ENCODE results near the gene TDRD6. TPM values are rescaled to one million over a fixed set of nuclear protein-coding genes. Genes with fewer than 3 reads are reported as not detected.

Gene TDRD6
- total and polyA plus RNA-seq, 2 experiments from 2014 or later: 0.14 to 0.24 TPM

DNA sequence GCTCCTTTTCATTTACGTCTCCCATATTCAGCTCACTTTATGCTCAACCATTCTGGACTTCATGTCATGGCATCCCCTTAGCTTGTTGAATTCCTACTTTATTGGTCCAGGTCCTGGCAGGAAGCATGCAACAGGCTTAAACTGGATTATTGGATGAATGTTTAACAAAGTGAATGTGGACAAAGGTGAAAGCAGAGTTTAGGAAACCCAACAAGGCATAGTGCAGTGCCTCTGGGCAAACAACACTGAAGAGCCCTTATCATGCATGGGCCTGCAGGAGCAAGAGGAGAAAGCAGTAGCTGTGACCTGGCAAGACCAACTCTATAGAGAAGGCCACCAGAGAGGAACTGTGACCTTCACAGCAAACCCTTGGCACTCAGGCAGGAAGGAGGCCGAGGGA lies 53.8 kb downstream of the TDRD6 start (continued):
- TF ChIP-seq, protein P1, sequence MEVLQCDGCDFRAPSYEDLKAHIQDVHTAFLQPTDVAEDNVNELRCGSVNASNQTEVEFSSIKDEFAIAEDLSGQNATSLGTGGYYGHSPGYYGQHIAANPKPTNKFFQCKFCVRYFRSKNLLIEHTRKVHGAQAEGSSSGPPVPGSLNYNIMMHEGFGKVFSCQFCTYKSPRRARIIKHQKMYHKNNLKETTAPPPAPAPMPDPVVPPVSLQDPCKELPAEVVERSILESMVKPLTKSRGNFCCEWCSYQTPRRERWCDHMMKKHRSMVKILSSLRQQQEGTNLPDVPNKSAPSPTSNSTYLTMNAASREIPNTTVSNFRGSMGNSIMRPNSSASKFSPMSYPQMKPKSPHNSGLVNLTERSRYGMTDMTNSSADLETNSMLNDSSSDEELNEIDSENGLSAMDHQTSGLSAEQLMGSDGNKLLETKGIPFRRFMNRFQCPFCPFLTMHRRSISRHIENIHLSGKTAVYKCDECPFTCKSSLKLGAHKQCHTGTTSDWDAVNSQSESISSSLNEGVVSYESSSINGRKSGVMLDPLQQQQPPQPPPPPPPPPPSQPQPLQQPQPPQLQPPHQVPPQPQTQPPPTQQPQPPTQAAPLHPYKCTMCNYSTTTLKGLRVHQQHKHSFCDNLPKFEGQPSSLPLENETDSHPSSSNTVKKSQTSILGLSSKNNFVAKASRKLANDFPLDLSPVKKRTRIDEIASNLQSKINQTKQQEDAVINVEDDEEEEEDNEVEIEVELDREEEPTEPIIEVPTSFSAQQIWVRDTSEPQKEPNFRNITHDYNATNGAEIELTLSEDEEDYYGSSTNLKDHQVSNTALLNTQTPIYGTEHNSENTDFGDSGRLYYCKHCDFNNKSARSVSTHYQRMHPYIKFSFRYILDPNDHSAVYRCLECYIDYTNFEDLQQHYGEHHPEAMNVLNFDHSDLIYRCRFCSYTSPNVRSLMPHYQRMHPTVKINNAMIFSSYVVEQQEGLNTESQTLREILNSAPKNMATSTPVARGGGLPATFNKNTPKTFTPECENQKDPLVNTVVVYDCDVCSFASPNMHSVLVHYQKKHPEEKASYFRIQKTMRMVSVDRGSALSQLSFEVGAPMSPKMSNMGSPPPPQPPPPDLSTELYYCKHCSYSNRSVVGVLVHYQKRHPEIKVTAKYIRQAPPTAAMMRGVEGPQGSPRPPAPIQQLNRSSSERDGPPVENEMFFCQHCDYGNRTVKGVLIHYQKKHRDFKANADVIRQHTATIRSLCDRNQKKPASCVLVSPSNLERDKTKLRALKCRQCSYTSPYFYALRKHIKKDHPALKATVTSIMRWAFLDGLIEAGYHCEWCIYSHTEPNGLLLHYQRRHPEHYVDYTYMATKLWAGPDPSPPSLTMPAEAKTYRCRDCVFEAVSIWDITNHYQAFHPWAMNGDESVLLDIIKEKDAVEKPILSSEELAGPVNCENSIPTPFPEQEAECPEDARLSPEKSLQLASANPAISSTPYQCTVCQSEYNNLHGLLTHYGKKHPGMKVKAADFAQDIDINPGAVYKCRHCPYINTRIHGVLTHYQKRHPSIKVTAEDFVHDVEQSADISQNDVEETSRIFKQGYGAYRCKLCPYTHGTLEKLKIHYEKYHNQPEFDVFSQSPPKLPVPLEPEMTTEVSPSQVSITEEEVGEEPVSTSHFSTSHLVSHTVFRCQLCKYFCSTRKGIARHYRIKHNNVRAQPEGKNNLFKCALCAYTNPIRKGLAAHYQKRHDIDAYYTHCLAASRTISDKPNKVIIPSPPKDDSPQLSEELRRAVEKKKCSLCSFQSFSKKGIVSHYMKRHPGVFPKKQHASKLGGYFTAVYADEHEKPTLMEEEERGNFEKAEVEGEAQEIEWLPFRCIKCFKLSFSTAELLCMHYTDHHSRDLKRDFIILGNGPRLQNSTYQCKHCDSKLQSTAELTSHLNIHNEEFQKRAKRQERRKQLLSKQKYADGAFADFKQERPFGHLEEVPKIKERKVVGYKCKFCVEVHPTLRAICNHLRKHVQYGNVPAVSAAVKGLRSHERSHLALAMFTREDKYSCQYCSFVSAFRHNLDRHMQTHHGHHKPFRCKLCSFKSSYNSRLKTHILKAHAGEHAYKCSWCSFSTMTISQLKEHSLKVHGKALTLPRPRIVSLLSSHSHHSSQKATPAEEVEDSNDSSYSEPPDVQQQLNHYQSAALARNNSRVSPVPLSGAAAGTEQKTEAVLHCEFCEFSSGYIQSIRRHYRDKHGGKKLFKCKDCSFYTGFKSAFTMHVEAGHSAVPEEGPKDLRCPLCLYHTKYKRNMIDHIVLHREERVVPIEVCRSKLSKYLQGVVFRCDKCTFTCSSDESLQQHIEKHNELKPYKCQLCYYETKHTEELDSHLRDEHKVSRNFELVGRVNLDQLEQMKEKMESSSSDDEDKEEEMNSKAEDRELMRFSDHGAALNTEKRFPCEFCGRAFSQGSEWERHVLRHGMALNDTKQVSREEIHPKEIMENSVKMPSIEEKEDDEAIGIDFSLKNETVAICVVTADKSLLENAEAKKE (CRISPR knock-in tag; IDR thresholded peaks at IDR 0.05): no peak
- TF ChIP-seq EZH2 (IDR thresholded peaks at IDR 0.05; ENCODE audit: low read depth, unreplicated experiment): no peak
- no peak for TF ChIP-seq CREB1 (CRISPR knock-in tag; IDR thresholded peaks at IDR 0.05; ENCODE audit: low read depth)
- no peak for TF ChIP-seq NANOG (IDR thresholded peaks at IDR 0.05; ENCODE audit: borderline replicate concordance)
- TF ChIP-seq STAT1 (IDR thresholded peaks at IDR 0.05; ENCODE audit: unreplicated experiment): no peak
- no peak for TF ChIP-seq JUNB (IDR thresholded peaks at IDR 0.05; ENCODE audit: unreplicated experiment)
- no peak for TF ChIP-seq POLR2AphosphoS5 (IDR thresholded peaks at IDR 0.05; ENCODE audit: low read depth)
- TF ChIP-seq, protein P2, sequence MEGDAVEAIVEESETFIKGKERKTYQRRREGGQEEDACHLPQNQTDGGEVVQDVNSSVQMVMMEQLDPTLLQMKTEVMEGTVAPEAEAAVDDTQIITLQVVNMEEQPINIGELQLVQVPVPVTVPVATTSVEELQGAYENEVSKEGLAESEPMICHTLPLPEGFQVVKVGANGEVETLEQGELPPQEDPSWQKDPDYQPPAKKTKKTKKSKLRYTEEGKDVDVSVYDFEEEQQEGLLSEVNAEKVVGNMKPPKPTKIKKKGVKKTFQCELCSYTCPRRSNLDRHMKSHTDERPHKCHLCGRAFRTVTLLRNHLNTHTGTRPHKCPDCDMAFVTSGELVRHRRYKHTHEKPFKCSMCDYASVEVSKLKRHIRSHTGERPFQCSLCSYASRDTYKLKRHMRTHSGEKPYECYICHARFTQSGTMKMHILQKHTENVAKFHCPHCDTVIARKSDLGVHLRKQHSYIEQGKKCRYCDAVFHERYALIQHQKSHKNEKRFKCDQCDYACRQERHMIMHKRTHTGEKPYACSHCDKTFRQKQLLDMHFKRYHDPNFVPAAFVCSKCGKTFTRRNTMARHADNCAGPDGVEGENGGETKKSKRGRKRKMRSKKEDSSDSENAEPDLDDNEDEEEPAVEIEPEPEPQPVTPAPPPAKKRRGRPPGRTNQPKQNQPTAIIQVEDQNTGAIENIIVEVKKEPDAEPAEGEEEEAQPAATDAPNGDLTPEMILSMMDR (conservative IDR thresholded peaks at IDR 0.05; ENCODE audit: low read depth in 2 of 2): no peak
- TF ChIP-seq ZNF331 (CRISPR knock-in tag; IDR thresholded peaks at IDR 0.05; ENCODE audit: low read depth): no peak

DNA sequence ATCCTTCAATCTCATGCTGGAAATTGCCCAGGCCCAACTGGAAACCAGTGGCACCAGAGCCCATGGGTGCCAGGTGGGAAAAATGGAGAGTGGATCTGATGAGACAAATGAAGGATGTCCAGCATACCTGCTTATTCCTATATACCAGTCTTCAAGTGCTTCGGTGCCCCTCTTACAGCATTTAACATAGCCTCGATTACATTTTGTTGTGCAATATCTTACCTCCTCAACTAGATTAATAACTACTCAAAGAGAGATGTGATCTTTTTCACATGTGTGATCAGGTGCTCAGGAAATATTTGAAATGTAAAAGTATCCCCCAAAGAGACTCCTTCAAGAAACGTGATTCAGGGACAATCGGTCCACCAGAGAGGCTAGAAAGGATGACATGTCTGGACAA lies 54.2 kb downstream of the TDRD6 start:
- Mint-ChIP-seq H3K4me1 (peaks cover 9% of the 10 kb centered on the region; the same call in 2 of the 3 replicates), H3K4me3 (no peak overlapping the region), H3K9me3 (no peaks in the 10 kb centered on the region), H3K27me3 (ENCODE audit: insufficient read depth, low read depth, poor library complexity) (peaks cover 5% of the 10 kb centered on the region), H3K36me3 (ENCODE audit: low read depth) (no peaks in the 10 kb centered on the region), H3K27ac (no peak overlapping the region)
- no peak overlapping the region for H2AFZ ChIP-seq
- H3K4me3 ChIP-seq: no peak overlapping the region
- H3K27me3 ChIP-seq (ENCODE audit: insufficient read depth): peaks cover 5% of the 10 kb centered on the region
- no peak overlapping the region for H3K27ac ChIP-seq (ENCODE audit: low read depth)
- H3F3A ChIP-seq (replicated peaks; ENCODE audit: low read depth): no peaks in the 10 kb centered on the region
- no peak overlapping the region for H3K4me2 ChIP-seq
- no peaks in the 10 kb centered on the region for H4K20me1 ChIP-seq (replicated peaks; ENCODE audit: insufficient read depth)
- DNase-seq (ENCODE audit: low spot score) (no peak), ATAC-seq (no peak)
- no peaks in the 10 kb centered on the region for H3K79me2 ChIP-seq (replicated peaks; ENCODE audit: insufficient read depth)
- no peaks in the 10 kb centered on the region for H3K36me3 ChIP-seq (ENCODE audit: insufficient read depth)
- H3K4me1 ChIP-seq (ENCODE audit: insufficient read depth): peaks cover 25% of the 10 kb centered on the region
- peaks cover 33% of the 10 kb centered on the region for H3K9me2 ChIP-seq (ENCODE audit: insufficient read depth)
- TF ChIP-seq ZNF114 (CRISPR knock-in tag; IDR thresholded peaks at IDR 0.05) (no peak), EZH2 (IDR thresholded peaks at IDR 0.05; ENCODE audit: low read depth, unreplicated experiment) (no peak)

Data from GM23338 (cell line).